GM21367 (cell line): ENCODE measurements around the gene SDSL.

Source experiments
- ATAC-seq: cut with Tn5 transposase; IDR thresholded peaks from one replicate; pipeline ENCODE4 v1.9.1; 2021; ENCODE audit not compliant: unreplicated experiment

Gene SDSL

DNA sequence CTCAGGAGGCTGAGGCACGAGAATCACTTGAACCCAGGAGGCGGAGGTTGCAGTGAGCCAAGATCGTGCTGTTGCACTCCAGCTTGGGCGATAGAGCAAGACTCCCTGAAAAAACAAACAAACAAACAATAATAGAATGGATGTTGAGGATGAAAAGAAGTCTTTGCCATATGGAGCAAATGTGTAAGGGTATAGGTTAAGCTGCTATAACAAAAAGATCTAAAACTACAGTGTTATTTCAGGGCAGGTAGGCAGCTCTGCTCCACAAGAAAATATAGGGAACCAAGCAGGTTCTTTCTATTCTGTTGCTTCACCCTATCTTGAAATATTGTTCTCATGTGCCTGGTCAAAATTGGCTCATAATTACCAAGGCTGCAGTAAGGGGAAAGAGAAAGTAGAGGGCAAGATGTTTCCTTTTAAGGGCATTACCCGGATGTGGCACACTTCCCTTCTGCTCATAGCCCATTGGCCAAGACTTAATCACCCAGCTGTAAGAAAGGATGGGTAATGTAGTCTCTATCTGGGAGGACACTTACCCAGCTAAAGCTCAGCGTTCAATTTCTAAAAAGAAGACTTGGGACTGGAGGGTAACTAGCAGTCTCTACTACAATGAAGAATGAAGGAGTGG lies 23.5 kb downstream of the SDSL start:
- no peak for ATAC-seq

DNA sequence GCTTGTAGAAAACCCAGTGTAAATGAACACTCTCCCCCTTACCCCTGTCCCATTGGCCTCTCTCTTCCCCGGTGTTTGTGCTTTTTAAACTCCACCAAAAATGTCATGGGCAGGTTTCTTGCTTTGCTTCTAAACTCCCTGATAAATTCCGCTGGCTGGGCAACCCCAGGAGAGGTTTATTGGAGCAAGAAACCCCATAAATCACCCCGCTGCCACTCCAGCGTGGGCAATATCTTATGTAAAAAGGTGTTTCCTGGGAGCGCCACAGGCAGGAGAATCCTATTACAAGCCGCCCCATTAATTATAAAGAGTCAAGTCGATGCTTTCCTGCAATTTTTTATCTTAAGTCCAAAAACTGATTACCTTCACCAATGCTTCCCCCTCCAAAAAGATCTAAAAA lies 26.7 kb downstream of the SDSL start:
- no peak for ATAC-seq

DNA sequence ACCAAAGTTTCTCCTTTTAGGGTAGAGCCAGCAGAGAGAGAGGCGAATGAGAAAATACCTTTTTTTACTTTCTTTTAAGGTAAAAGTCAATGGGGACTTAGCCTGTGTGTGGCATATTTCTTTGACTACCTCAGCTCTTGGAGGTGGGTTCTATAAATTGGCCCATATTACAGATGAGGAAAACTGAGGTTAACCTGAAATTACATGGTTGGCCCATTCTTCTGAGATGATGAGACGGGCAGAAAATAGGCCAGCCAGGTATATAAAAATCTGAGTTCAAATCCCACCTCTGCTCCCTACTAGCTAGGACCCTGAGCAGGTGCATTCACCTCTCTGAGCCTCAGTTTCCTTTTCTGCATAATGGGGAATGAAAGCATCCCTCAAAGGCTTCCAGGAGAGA lies 27.1 kb downstream of the SDSL start:
- no peak for ATAC-seq

DNA sequence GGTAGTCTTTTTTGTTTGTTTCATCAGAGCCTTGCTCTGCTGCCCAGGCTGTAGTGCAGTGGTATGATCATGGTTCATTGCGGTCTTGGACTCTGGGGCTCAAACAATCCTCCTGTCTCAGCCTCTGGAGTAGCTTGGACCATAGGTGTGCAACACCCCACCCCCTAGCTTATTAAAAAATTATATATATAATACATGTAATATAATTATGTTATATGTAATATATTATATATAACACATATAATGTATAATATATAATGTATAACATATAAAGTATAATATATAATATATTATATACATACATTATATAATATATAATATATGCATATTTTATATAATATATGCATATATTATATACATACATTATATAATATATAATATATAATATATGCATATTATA lies 27.7 kb downstream of the SDSL start:
- no peak for ATAC-seq

DNA sequence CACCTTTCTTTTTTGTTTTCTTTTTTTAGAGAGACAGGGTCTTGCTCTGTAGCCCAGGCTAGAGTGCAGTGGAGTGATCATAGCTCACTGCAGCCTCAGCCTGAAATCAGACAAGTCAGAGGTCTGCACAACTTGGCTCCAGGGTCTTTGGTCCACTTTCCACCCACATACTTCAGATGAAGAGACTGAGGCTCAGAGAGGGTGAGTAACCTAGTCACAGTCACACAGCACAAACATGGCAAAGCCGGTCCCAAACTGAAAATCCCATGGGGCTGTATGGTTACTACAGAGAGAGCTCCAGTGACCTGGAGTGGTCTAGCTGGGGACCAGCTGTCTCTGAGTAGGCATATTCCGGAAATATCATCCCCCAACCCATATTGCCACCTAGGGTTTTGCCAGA lies 30.3 kb downstream of the SDSL start:
- ATAC-seq, result no peak

DNA sequence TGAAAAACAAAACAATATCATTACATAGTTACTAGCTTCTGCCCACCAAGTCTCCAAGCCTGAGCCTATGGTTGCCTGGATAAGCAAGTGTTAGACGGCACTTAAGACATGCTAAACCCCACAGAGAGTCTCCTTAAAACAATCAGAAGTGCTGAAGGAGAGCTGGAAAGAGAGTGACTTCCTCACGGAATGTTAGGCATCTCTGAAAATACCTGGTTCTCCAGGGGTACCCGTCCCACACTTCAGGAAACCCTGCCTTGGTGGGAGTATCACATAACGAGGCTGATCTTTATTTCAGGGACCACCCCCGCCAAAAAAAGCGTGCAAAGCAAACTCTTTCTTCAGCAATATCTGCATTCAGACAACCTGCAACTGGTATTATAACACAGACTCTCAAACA lies 31.1 kb downstream of the SDSL start:
- ATAC-seq, result no peak

DNA sequence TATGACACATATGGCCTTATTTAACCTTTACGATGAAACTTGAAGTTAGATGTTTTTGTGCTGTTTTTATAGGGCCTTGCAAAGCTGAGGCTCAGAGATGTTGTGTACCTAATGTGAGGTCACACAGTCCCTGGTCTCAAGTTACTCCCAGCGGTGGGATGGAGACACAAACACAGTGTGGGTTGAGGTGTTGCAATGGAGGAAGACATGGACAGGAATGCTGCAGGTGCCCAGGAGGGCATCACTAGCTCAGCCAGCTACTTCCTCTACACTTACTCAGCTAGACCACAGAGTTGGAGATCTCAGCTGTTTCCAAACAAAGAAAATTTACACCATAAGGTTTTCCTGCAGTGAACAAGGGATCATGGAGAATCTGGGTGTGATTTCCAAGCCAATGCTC lies 34.0 kb downstream of the SDSL start:
- no peak for ATAC-seq

DNA sequence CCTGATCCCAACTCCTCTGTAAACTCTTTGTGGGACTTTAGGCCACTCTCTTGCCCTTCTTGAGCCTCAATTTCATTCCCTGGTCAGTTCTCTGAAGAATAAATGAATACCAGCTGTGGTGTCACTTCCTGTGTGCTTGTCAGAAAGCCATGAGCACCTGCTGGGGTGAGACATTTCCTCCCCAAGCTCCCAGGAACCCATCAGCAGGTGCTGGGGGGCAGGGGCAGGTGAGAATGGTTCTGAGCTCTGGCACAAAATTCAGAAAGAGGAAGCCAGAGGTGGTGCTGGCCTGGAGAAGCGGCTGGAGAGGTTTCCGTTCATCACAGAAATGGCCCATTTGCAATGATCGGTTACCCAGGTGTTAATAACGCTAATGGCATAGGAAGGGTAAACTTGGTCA lies 34.6 kb downstream of the SDSL start:
- no peak for ATAC-seq

DNA sequence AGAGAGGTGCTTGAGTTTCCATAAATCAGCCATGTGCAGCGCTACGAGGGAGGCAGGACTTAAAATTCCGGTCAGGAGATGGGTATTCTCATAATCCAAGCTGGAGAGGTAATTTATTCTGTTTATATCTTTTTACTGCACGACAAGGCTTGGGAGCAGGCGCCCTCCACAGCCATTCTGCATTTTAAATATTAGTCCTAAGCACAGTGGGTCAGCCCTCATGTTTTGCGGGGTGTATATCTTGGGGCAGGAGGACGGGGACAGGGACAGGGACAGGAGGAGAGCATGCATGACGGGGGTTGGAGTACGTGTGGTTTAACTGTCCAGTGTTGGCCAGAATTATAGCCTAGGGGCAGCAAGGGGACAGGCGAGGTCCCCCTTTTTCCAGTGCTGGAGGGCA lies 35.0 kb downstream of the SDSL start:
- no peak for ATAC-seq

DNA sequence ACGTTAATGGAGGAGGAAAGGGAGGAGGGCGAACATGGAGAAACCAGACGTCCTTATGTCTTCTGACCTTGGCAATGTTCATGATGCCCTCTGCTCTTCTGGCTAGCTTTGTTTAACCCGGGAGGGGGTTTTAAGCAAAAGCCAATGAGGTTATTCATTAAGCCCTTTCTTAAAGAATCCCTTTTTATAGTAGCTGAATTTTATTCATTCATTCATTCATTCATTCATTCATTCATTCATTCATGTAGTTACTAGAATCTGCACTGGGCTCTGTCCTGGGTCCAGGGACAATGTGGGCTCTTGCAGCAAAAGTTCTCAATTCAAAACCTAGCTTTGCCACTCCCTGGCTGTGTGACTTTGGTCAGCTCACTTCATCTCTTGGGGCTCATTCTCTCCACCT lies 35.5 kb downstream of the SDSL start:
- no peak for ATAC-seq

DNA sequence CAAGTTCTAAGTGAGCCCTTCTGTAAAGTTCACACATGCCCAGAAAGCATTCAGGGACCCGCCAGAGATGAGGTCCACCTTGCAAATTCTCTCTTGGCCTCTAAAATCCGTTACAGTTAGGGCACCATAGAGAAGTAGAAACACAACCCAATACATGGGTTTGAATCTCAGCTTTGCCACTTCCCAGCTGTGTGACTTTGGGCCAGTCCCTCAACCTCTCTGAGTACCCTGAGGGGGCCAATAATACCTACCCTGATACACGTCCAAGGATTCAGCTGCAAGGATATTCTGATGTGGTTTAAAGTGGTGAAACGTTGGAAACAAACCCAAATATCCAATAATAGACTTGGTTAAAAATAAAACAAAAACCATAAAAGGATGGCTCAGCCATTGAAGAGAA lies 37.8 kb downstream of the SDSL start:
- ATAC-seq, result no peak

DNA sequence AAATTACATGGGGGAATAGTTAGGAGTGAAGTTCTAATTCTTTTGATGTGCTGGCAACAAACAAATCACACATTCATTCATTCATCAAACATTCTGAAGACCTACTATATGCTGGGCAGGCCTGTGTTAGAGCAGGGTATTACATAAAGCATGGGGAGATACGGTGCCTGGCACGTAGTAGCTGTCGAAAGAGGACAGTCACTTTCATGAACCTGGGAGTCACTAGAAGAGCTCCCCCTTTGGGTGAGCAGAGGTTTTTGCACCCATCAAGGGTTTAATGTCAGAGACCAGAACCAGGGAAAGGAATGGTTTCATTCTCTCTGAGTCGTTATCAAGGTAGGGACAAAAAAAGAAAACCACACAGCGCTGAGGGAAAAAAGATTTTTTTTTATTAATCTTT lies 39.5 kb downstream of the SDSL start:
- no peak for ATAC-seq

DNA sequence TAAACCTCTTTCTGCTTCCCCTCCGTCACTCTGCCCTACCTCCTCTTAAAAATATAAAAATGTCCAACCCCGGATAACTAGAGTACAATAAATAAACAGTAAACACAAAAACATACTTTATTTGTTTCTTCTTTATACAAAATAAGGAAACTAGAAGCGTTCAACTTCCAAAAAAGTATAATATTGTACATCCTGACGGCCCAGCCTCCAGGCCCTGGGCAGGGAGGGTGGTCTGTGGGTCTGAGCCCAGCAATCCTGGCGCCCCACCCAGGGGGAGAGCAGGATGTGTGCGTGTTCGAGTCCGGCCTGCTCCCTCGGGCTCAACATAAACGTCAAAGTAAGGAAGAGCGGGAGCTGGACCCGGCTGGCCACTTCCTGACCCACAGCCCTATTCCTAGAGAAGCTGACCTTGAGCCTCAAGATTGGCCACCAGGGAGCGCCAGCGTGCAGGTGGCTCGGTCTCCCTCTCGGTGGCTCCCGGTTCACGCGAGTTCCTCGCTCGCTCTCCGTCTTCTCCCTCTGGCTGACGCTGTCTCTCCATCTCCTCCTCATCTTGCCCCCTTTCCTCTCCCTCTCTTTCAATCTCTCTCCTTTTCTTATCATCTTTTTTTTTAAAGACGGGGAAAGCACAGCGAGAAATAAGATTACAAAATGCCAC lies 40.1 kb downstream of the SDSL start:
- no peak for ATAC-seq

DNA sequence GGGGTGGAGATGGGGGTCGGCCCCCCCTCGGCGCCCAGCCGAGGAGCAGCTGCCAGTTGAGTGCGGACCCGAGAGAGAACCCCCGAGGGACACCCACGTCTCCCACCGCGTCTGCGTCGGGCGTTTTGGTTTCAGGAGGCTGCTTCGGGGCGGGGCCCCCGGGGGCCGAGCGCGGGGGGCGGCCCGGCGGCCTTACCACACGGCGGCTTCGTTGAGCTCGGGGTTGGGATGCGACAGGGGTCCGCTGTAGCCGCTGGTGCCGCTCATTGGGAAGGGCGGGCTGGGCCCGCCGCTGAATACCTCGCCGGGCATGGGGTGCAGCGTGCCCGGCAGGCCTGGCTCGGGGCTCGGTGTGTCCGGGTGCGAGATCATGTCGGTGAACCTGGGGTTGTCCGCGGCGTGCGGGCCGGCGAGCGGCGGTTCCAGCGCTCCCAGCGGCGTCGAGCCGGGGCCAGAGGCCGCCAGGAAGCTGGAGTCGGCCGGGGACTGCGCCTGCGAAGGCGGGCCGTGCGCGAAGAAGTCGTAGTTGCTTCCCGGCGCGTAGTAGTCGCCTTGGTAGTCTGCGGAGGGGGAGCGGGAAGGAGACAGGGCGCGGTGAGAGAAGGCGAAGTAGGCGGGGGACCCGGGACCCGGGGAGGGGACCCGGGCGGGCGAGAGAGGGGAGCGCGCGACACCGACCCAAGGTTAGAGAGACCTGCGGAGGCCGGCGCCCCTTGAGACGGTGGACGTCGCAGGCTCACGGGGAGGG lies 41.0 kb downstream of the SDSL start:
- ATAC-seq, result no peak

DNA sequence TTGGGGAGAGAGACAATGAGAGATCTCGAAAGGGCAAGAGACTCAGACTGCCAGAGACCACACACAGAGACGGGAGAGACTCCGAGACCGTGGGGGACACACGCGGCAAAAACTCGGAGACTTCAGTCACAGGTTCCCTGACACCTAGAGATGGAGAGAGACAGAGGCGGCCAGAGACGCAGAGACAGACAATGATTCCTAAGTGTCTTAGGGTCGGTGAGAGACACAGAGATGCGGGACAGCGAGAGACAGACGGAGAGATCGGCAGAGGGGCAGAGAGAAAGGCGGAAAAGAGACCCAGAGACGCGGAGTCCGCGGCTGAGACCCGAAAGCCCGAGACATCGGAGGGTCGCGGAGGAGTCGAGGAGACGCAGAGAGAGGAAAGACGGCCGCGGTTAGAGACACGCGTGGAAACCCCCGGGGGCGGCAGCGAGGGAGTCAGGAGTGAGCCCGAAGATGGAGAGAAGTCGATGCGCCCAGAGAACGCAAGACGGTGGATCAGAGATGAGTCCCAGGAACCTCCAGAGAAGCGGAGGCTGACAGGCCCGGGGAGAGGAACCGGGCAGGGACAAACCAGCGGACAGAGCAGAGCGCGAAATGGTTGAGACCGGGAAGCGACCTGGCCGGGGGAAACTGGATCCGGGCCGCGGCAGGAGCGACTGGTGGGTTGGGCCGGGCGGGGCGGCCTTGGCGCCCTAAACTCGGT lies 41.7 kb downstream of the SDSL start:
- no peak for ATAC-seq

DNA sequence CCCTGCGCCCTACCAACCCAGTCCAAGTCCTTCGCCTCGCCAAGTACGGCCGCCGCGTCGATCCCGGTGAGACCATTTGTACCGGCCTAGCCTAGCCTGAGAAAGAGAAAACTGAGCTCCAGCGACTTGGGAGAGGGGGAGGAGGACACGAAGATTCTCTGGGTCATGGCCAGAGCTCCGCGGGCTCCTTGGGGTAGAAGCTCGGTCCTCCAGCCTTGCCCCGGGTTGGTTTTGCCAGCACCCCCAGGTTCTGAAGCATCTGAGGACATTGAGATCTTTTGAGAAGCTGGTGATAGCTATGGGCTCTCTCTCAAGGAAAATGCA lies 42.2 kb downstream of the SDSL start:
- no peak for ATAC-seq

DNA sequence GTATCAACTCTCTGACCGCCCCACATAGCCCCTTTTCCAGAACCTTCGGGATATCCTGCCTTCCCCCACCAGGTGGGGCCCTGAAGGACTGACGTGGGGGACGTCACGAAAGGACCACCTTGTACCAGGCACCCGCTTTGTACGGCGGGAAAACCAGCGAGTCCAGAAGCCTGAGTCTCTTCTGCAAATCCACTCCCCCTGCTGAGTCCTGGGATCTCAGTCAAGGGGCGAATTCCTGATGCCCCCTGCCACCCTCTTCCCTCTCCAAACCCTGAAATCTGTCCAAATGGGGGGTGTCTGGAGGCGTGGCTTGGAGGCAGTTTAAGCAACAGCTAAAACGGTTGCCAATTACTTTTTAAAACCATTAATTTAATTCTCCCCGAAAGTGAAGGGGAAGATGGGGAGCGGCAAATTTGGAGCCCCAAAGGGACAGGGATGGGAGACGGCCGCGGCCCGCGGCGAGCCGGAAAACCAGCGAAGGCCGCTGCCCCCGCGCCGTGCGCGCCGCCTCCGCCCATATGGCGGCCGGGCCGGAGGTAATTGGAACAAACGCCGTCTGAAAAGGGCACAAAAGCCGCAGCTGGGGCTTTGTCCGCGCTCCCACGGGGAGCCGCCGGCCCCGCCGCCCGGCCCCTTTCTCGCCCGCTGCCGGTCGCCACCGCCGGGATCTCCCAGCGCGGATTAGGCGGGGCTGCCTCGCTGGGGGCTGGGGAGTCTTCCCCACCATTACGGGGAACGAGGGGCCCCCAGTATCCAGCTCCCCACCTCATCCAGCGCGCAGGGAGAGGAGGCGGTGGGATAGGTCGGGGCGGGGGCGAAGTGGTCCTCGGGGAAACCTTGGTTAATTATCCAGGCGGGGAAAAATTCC lies 42.9 kb downstream of the SDSL start:
- ATAC-seq, result no peak

DNA sequence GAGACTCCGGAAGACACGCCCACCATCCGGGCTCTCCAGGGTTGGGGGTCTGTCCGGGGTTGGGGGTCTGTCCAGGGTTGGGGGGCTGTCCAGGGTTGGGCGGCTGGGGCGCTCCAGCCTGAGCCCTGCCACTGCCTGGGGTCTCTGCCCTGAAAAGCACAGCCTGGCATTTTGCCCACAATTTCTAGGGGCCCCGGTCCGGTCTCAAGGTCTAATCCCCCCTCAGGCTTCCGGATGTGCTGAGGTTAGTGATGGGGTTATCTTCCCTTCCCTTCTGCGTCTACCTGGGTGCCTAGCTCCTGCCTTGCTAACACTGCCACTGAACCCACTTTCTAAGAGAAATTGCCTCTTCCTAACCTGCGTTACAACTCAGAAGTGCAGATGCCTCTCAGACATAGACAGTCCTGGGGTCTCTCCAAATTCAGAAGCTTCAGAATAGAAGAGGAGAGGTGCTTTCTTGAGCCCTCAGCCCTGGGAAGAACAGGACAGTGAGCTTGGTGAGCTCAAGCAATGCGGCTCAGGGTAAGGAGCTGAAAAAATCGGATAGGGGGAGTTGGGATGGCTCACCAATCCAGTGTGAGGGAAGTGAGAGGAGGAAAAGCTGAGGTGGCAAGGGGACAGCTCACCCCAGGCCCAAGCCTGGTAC lies 43.8 kb downstream of the SDSL start:
- no peak for ATAC-seq

DNA sequence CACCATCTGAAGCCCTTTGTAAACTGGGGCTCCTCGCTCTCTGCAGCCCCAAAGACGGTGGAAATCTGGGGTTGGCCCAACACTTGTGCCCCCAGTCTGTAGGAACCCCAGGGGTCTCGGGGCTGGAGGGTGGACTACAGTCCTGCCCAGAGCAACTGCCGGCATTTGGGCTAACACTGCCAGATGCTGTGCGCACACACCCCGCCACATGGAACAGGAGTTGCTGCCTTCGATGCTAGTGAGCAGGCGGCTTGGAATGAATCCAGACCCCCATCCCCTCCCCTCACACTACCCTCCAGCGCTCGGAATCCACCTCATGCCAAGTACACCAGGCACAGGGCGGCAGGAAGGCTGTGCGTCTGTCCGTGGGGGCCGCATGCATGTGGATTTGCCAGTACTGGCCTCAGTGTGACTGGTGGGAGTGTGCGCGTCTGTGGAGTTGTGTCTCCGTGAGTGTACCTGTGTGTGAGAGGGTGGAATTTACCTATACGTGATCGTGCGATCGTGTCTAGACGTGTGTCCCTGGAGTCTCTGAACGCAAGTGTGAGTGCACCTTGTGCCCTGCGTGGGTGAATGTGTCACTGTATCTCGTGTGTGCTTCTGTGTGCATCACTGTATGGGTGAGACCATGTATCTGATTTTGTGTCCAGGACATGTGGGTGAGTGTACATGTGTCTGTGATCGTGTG lies 44.4 kb downstream of the SDSL start:
- no peak for ATAC-seq

DNA sequence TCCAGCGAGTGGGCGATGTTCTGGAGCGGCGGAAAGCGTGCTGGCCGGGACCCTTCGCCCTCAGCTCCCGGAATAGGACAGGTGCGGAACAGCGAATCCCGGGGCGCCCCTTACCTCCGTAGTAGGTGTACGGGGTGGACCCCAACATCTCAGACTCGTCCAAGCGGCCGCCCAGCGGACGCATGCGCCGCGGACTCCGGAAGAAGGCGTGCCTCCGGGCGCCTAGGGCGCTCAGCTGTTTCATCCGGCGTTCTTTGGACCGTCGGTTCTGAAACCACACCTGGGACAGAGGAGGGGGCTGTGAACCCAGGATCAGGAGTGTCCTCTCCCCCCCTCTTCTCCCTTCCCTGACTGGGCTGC lies 44.9 kb downstream of the SDSL start:
- ATAC-seq, result no peak
